ENCODE data around the gene KRT3.
"Not testable (repeated sequence)": the region's sequence is repeated elsewhere in the genome, so short reads cannot be mapped to it uniquely, and the experiment has no call there.

Gene KRT3

DNA sequence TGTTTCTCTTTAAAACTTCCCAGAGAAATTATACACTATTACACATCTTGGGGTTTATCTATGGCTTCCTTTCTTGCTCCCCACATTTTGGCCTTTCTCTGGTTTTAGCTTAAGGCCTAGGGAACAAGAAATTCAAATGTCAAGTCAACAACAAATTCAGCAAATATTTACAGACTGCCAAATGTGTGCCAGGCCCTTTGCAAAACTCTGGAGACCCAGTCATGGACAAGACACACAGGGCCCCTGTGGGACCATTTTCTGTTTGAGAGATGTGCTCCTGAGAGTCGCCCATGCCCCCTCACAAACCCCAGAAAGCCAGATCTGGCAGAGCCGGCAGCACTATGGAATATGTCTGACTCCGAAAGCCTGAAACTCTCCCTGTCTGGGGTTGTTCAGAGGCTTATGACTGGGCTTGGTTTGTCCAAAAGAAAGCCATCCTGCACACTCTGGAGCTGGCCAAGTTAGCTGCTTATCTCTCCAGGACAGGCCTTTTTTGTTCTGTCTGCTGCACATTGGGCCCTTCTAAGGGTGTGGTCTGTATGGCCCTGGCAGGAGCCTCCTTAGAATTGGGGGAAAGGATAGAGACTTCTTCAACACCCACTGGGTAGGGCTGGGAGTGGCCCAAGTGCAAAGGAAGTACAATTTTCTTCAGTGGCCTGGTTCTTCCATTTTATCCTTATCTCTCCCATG, 1.1 kb upstream of the KRT3 start:
- no peak for FAIRE-seq

GRCh38 chr12:52796429-52796794, 495 bp upstream of the KRT3 start:
- no peak for FAIRE-seq

GRCh38 chr12:52795332-52795674, 614 bp downstream of the KRT3 start:
- not testable (repeated sequence) for FAIRE-seq

- no peak for FAIRE-seq
Observed at GRCh38 chr12:52794479-52795331, 1.2 kb downstream of the KRT3 start.

DNA sequence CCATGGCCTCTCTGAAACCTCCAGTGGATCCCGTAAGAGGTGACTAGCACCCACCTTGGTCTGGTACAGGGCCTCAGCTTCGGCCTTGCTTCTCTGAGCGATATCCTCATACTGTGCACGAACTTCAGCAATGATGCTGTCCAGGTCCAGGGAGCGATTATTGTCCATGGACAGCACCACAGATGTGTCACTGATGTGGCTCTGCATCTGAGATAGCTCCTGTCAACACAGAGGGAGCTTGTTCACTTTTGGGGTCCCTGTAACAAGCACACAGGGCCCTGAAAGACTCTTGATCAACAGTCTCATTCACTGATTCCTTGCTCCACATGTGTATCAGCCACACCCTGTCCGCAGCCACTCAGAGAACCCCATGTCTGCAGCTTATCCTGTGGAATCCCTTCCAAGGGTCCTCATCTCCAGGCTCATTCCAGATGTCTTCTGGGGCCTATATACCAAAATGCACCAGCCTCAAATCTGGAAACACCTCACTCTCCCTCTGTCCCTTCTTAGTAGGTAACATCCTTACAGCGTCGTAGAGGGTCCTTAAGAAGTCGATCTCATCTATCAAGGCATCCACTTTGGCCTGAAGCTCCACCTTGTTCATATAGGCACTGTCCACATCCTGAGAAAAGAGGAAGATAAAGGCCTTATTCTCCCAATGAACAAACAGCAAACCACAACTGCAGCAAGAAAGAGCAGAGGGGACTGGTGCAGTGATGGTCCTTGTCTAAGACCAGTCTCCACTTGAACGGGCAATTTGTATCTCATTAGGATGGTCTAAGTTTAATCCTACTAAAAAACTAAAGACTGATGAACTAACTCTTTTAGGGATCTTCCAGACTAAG, 3.5 kb downstream of the KRT3 start:
- FAIRE-seq, result no peak

DNA sequence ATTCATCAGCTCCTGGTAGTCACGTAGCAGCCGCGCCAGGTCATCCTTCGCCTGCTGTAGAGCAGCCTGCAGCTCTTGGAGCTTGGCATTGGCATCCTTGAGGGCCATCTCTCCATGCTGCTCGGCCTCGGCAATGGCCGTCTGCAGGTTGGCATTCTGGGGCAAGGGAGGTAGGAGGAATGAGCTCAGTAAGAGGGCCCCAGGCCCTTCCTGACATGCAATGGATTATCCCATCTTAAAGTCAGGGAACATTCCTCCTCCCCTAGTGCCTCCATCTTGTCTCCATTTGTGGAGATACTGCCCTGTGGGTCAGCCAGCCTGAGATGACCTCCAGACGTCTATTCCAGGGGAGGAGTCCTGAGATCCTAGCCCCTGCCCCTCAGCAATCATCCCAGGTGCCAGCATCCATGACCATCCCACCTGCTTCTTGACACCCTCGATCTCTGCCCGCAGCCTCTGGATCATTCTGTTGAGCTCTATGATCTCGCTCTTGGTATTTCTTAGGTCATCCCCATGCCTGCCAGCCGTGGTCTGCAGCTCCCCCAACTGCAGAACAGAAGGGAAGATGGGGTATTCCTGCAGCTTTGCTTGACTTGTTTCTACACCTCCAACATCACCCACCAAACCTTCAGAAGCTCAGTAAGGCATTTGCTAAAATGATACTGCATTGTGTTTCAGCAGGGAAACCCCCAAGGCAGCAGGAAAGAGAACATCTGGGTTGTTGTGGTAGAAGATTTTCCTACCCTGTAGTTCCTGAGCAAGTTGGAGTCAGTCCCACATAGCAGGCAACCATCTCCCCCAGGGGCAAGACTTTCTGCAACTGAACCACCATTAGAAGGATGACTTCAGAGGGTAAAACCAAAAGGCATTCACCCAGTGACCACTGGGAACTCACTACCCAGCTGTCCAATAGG, 4.4 kb downstream of the KRT3 start:
- no peak for FAIRE-seq

DNA sequence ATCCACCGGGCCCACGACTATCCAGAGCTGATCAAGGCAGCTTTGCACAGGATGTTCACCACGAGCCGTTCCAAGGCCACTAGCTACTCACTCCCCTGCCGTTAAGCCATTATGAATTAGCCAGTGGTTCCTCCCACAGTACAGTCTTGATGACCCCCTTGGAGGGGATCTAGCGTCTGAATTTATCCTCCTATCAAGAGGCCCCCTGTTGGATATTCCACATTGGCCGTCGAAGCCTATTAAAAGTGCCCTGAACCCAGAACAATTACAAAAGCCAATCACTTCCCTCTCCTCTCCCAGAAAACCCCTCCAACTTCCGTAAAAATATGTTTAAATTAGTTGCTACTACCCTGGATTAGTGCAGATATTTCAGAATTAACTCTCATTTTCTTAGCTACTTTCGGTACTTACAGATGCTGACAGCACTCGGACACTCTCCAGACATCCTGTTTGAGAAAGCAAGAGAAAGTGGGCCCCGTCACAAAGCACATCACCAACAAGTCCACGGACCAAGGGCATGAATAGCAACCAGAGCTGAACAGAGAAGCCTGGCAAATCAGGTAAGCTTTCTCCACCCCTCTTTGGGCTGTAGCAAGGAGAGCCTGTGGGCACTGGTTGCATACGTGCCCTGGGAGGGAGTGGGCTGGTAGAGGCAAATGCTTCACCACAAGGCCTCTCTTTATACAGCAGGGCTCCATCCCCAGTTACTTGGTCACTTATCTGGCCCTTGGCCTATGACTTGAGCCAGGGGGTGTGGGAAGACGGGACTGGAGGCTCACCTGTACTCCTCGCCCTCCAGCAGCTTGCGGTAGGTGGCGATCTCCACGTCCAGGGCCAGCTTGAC, 5.3 kb downstream of the KRT3 start:
- FAIRE-seq, result no peak

GRCh38 chr12:52789637-52790426, 6.1 kb downstream of the KRT3 start:
- no peak for FAIRE-seq

DNA sequence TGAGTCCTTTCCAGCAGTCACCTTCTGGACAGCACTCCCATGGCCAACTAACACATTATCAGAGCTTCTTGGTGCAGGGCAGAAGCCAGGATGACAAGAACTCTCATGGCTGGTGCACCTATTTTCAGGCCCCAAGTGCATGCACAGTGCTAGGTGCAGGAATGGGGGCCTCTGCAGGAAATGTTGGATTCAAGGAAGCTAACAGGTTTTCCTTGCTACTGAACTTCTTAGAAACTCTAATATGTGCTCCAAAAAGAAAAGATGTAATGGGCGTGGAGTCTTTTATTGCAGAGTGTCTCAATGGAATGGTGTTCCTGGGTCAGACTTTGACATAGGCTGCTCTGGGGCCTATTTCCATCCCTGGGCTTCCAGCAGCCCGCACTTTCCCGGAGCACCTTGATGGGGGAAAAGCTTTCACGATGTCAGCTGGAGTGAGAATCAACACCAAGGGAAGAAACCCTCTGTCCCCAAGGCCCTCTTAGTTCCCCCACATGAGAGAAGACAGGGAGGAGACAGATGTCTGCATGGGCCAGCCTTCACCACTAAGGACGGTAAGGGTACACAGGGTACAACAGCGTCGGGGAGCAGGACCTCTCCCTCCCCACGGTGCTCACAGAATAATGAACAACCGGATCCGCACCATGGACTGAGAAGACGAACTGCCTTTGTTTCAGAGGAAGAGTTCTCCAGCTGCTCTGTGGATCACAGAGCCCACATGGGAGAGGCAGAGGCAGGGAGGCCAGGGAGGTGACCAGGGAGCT, 6.9 kb downstream of the KRT3 start:
- no peak for FAIRE-seq

- FAIRE-seq, result no peak
Observed at GRCh38 chr12:52788192-52788875, 7.6 kb downstream of the KRT3 start.

- no peak for FAIRE-seq
Observed at GRCh38 chr12:52787324-52788191, 8.4 kb downstream of the KRT3 start.

- no peak for FAIRE-seq
Observed at GRCh38 chr12:52784909-52785308, 11.0 kb downstream of the KRT3 start.

- no peak for FAIRE-seq
Observed at GRCh38 chr12:52783563-52784316, 12.2 kb downstream of the KRT3 start.

DNA sequence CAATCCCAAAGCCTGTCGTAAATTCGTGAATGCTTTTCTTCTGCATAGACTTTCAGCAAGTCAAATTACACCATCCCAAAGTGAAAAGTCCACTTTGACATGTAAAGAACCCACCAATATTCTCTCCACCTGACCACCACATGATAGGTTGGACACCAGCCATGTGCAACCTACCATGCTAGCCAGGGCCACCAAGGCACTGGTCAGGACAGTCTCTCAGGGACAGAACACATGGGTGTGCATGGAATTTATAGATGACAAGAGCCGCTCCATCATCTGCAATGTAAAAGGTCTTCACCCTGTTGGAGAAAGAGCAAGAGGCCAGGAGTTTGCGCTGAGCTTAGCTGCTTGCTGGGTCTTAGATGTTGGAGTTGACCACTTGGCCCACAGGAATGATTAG, 13.4 kb downstream of the KRT3 start:
- no peak for FAIRE-seq

DNA sequence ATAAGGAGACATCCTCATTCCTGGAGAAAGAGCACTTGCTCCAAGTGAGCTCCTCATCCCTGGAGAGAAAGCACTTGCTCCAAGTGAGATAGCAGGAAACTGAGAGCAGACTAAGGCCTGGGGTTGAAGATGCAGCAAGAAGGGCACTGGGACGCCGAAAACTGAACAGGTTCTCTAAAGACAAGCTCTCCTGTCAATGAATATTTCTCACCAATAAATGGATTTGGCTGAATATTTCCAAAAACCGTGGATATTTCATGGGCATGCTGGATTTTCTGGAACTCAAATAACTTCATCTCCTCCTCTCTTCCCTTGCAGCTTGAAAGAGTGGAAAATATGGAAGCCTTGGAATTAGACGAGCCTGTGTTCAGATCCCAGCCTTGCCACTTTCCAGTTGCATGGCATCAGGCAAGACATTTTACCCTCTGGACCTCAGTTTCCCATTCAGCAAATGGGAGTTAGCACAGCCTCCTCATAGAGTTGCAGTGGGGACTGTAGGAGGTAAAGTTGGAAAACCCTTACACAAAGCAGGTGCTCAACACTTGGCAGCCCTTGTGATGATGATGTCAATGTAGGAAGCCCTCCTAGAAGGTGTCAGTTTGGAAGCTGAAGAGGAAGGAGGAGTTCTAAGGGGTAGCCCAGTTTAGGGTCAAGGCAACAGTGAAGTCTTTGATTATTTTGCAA, 14.4 kb downstream of the KRT3 start:
- FAIRE-seq, result no peak

GRCh38 chr12:52779914-52780313, 16.0 kb downstream of the KRT3 start:
- FAIRE-seq, result no peak

DNA sequence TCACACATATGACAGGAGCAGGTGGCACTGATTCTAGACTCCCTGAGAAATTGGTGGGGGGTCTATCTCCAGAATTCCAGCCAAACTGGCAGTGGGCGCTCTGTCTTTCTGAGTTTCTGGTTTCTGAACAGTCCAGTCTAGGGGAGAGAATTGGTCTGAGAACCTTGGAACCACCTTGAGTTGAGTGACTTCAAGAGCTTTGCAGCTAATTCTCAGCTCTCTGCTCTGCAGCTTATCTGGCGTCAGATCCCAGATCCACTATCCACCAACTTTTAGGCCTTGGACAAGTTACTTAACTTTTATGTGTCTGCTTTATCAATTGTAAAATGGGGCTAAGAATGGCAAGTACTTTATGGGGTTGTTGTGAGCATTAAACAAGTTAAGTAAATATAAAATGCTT, 17.1 kb downstream of the KRT3 start:
- no peak for FAIRE-seq

Measured in islet of Langerhans (tissue), 1 donor.